NCI-H526 treated with DMSO at 0.1 percent for 48 hours (cell line): ENCODE measurements around the gene COL19A1.
"Not testable (repeated sequence)": the region's sequence is repeated elsewhere in the genome, so short reads cannot be mapped to it uniquely, and the experiment has no call there.

Source experiments
- DNase-seq: peaks from one replicate; lab custom pipeline; 2025; lab: John Stamatoyannopoulos, UW

Gene COL19A1

DNA sequence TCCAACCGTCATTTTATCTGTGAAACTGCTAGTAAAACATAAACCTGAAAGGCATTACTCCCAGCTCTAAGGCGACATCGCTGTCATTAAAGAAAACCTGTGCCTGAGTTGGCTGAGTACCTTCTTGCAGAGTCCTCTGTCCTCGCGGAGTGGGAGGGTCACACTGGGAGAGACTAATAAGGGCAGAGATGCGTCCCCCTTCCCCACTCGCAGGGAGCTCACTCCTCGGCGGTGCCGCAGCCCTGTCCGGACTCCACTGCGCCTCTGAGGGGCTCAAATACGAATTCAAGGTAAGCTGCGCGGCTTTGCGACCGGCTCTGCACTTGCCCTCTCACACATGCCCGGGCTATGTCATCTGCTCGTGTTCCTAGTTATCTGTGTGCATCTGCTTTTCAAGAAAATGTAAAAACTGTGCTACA is at the start of gene COL19A1:
Gene COL19A1 (plus strand): TSS at position 206 of the 419 bp plus-strand sequence. CDS start 13,012 bp downstream, outside the sequence.
- DNase-seq, result peak; percentile 75

DNA sequence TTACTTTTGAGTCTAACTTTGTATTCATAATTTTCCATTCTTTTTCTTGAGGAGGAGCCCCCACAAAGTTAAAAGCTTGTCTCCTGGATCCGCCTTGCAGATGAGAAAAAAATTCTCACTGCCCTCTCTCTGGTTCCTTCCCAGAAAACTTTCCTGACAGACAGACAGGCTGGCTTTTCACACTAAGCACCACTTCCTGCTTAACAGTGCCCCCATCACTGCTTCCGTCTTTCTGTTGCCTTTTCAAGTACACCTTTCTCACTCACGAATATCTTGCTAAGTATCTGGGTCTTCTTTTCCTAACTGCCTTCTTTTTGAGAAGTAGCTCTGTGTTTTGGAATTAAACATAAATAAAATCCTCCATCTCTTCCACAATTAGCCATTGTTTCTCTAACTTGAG is 49.8 kb upstream of the COL19A1 start:
- DNase-seq, result no peak

GRCh38 chr6:69817358-69817757 is 49.0 kb upstream of the COL19A1 start:
- DNase-seq, result no peak

DNA sequence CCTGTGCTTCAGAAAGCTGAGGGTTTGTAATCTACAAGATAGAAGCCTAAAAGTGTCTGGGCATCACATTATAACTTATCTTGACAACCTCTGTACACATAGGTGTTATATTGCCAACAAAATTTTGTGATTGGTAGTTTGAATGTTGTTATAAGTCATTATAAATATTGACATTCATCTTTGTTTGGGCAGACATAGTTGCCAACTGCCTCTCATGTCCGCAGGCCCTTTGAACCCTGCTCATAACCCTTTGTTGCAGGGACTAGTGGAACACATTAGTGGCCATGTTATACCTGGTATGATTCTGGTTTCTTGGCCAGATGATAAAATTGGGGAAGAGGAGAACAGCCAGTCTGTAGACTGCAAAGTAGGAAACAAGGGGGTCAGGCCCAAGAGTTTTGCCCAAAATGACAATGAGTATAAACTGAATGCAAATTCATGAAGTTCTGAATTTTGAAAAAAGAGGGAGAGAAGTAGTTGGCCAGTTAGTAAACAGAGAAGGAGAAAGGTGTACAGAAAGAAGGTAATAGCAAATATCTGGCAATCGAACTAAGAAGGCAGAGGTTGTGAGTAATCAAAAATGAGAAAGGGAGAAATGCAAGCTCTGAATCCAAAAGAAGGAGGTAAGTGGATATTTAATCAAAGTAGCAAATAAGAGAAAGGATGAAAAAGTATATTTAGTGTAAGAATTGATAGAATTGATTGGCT is 48.0 kb upstream of the COL19A1 start:
- no peak for DNase-seq

DNA sequence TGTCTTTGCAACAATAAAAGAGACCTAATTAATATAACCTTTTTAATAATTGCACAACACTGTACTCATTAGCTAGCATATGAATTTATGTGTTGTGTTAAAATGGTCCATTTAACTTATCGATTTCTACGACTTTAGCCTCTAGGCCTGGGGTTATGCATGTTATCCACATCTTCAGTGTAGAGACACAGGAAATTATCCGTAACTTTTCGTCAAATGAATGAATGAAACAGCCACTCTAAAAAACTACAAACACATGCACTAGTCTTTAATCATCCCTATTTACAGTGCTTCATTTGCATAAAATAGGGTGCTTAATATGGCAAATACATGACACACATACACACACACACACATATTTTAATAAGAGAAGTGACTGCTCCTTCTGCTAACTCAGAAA is 47.2 kb upstream of the COL19A1 start:
- no peak for DNase-seq

GRCh38 chr6:69820018-69820417 is 46.3 kb upstream of the COL19A1 start:
- no peak for DNase-seq

DNA sequence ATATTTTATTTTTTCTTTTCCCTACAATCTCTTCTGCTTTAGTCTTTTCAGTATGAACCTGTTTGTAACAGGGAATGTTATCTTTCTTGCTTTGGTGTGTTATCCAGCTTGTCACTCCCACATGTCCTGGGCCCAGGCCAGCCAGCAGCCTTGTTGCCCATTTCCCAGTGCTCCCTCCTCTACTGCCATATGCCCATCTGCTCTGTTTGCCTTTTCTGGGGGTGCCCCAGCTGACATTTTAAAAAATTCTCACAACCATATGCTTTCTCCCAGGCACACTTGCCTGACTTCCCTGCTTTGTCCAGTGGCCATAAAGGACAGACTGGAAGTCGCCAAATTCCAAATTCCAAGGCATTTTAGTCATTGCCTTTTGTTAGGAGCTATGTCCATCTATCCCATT is 45.9 kb upstream of the COL19A1 start:
- DNase-seq, result no peak

GRCh38 chr6:69824355-69824754 is 42.0 kb upstream of the COL19A1 start:
- not testable (repeated sequence) for DNase-seq

GRCh38 chr6:69825904-69826303 is 40.5 kb upstream of the COL19A1 start:
- DNase-seq, result no peak

DNA sequence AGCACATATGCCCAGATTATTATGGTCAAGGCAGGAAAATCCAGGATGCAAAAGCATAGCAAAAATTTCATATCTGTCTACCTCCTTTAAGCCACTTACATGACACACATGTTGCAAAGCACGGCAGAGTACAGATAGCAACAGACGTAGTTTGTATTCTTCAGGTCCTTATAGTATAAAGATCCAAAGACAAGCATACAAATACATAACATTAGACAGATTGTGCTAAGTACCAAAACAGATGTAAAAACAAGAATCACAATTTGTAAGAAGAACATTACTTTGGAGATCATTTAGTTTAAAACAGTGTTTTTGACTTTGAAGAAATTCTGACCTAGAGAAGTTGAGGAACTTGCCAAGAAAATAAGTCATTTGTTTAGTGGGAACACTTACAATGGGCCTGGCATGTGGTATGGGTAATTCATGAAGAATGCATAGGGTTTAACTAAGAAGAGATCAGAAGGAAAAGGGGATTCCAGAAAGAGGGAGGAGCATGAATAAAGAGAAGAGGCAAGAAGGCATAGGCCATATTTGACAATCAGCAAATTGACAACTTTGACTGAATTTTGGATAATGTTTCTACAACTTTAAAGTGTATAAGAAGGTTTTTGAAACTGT is 39.0 kb upstream of the COL19A1 start:
- DNase-seq, result no peak

DNA sequence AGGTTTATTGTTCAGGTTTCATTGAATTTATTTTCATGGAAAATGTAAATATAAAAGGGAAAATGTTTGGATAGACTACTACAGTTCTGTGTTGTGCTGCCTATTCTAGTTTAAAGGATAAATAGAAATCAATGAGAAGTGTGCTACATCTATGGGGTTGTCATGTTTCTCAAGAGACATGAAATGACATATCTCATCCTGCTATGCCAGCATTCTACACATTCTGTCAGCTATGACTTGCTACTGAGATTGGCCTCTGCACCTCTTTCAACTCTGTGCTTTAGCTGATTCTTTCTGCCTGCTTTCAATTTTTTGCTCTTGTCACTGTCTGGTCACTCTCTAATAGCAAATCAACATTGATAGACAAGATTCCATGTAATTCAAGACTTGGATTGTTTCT is 33.8 kb upstream of the COL19A1 start:
- DNase-seq, result no peak

- DNase-seq, result peak; percentile 44
Measured at GRCh38 chr6:69835414-69836179, 30.8 kb upstream of the COL19A1 start.

DNA sequence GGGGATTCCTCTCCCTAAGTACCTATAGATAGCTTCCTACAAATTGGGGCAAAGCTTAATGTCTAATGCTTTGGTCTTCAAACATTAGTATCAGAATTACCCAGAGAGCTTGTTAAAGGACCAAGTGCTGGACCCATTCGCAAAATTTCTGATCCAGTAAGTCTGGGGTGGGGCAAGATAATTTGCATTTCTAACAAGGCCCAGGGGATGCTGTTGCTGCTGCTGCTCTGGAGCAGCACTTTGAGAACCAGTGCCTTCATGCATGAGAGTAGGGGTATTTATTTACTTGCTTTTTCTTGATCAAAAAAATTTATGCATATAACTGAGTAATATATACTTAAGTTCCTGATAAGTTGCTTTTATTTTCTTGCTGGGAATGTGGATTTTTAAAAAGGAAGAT is 24.5 kb upstream of the COL19A1 start:
- DNase-seq, result no peak

DNA sequence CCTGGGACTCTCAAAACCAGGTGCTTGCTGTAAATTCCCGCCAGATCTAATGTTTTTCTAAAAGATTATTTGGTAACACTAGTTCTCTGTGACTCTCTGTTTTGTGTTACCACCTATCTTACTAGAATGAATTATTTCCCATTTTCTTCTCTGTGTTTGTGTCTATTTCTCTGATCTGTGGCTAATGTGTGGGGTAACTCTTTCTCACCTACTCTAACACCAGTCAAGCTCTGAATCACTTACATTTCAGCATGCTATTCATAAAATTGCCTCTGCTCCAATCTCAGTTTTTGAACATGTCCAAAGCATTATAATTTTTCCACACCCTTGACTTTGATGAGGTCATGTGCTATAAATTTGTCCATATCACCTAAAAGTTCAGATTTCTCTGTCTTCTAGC is 23.2 kb upstream of the COL19A1 start:
- DNase-seq, result no peak

GRCh38 chr6:69846312-69846711 is 20.0 kb upstream of the COL19A1 start:
- DNase-seq, result no peak

GRCh38 chr6:69846770-69847491 is 19.4 kb upstream of the COL19A1 start:
- no peak for DNase-seq

GRCh38 chr6:69847492-69847788 is 18.9 kb upstream of the COL19A1 start:
- no peak for DNase-seq

- DNase-seq, result no peak
Measured at GRCh38 chr6:69848552-69848951, 17.8 kb upstream of the COL19A1 start.

DNA sequence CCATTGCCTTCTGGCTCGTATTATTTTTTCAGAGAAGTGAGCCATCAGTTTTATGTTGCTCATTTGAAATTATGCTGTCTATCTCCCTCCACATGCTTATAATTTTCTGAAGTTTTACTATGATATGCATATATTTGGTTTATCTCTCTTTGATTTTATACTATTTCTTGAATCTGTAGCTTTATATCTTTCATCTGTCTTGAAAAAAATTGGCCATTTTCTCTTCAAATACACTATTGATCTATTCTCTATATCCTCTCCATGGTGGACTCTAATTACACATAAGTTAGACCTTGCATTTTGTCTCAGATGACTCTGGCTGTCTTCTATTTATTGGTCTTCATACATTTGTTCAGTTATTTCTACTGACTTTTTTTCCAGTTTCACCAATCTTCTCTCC is 13.7 kb upstream of the COL19A1 start:
- DNase-seq, result no peak

- DNase-seq, result peak; percentile 74
Measured at GRCh38 chr6:69861986-69862385, 4.4 kb upstream of the COL19A1 start.

- no peak for DNase-seq
Measured at GRCh38 chr6:69863766-69864165, 2.6 kb upstream of the COL19A1 start.

- DNase-seq, result no peak
Measured at GRCh38 chr6:69865126-69865525, 1.2 kb upstream of the COL19A1 start.
